Activated CD4-positive, alpha-beta memory T cell treated with anti-CD3 and anti-CD28 coated beads for 36 hours (primary cell): Measurements from ENCODE around the gene B4GALT2. TPM values are rescaled to one million over a fixed set of nuclear protein-coding genes. Genes with fewer than 3 reads are reported as not detected.

Experiments
- CTCF ChIA-PET: fragments of 350-600 bp; sonication (Branson Sonifier 250); formaldehyde crosslinking; loops from one replicate; lab custom pipeline; 2021; ENCODE audit warnings: antibody characterized with exemption, inconsistent platforms; lab: Charles Lee
- POLR2A ChIA-PET: fragments of 350-600 bp; sonication (Branson Sonifier 250); formaldehyde crosslinking; loops from one replicate; lab custom pipeline; 2021; ENCODE audit warnings: antibody characterized with exemption; lab: Charles Lee
- DNase-seq: peaks from one replicate; pipeline ENCODE4 v3.0.0-alpha.2; 2020
- H3K27ac Mint-ChIP-seq: one replicate; pipeline ENCODE4 v1.8.0; 2021; ENCODE audit warnings: mixed read lengths
- H3K27me3 Mint-ChIP-seq: one replicate; pipeline ENCODE4 v1.8.0; 2021; ENCODE audit warnings: mixed read lengths
- H3K36me3 Mint-ChIP-seq: one replicate; pipeline ENCODE4 v1.8.0; 2021; ENCODE audit warnings: mixed read lengths
- H3K4me1 Mint-ChIP-seq: one replicate; pipeline ENCODE4 v1.8.0; 2021; ENCODE audit warnings: low read depth, mixed read lengths
- H3K4me3 Mint-ChIP-seq: one replicate; pipeline ENCODE4 v1.8.0; 2021; ENCODE audit warnings: mild to moderate bottlenecking, mixed read lengths
- H3K9me3 Mint-ChIP-seq: one replicate; pipeline ENCODE4 v1.8.0; 2021; ENCODE audit warnings: mixed read lengths
- intact Hi-C: fragments of 100-400 bp; cut with micrococcal nuclease; formaldehyde crosslinking; loops from one replicate; pipeline ENCODE4 v1.15.1; 2023
- total RNA-seq, 2 experiments: library from RNA; stranded (reverse); gene quantifications; one replicate each; pipeline ENCODE4 v1.2.3, GENCODE V29; 2021

Gene B4GALT2
- total RNA-seq, 2 experiments from 2014 or later, result 26.1 TPM

- H3K27me3 Mint-ChIP-seq, result no peaks in the 10 kb centered on the region
- no peaks in the 10 kb centered on the region for H3K9me3 Mint-ChIP-seq
- no peak overlapping the region for H3K27ac Mint-ChIP-seq
- intact Hi-C loops, result no loop called here
- no peaks in the 10 kb centered on the region for H3K4me1 Mint-ChIP-seq
- CTCF ChIA-PET, result interaction anchor here (0.7 to 4.5 kb wide), 3 partner anchors 9 to 49 kb away, joined by 3 to 16 read pairs (median 4); no protein-coding TSS in a partner anchor
- H3K4me3 Mint-ChIP-seq, result no peak overlapping the region
- no peak for DNase-seq
- H3K36me3 Mint-ChIP-seq, result peaks cover 12% of the 10 kb centered on the region
- POLR2A ChIA-PET, result interaction anchor here (1.0 kb wide), 1 partner anchor 9 kb away, joined by 3 read pairs; no protein-coding TSS in a partner anchor
Observed at GRCh38 chr1:43999455-43999854, 20.4 kb downstream of the B4GALT2 start.

- intact Hi-C loops, result no loop called here
- H3K27me3 Mint-ChIP-seq, result no peaks in the 10 kb centered on the region
- no peaks in the 10 kb centered on the region for H3K9me3 Mint-ChIP-seq
- H3K27ac Mint-ChIP-seq, result no peak overlapping the region
- no peak for DNase-seq
- ChIA-PET CTCF (interaction anchor here (0.7 to 4.5 kb wide), 3 partner anchors 9 to 48 kb away, joined by 3 to 16 read pairs (median 9); no protein-coding TSS in a partner anchor), POLR2A (no interaction called here)
- no peaks in the 10 kb centered on the region for H3K4me1 Mint-ChIP-seq
- H3K4me3 Mint-ChIP-seq, result no peak overlapping the region
- H3K36me3 Mint-ChIP-seq, result peaks cover 12% of the 10 kb centered on the region
Observed at GRCh38 chr1:44000122-44000665, 21.2 kb downstream of the B4GALT2 start.

GRCh38 chr1:44002165-44002564, 23.2 kb downstream of the B4GALT2 start:
- peaks cover 14% of the 10 kb centered on the region for H3K36me3 Mint-ChIP-seq
- H3K4me3 Mint-ChIP-seq, result no peak overlapping the region
- ChIA-PET POLR2A (no interaction called here), CTCF (interaction anchor here (1.1 to 4.5 kb wide), 3 partner anchors 10 to 46 kb away, joined by 3 to 16 read pairs (median 9); no protein-coding TSS in a partner anchor)
- intact Hi-C loops, result no loop called here
- H3K4me1 Mint-ChIP-seq, result no peaks in the 10 kb centered on the region
- H3K27me3 Mint-ChIP-seq, result no peaks in the 10 kb centered on the region
- no peak for DNase-seq
- H3K27ac Mint-ChIP-seq, result no peak overlapping the region
- H3K9me3 Mint-ChIP-seq, result no peaks in the 10 kb centered on the region

- Mint-ChIP-seq H3K9me3 (no peaks in the 10 kb centered on the region), H3K4me3 (no peak overlapping the region), H3K36me3 (peaks cover 14% of the 10 kb centered on the region), H3K27me3 (no peaks in the 10 kb centered on the region), H3K4me1 (no peaks in the 10 kb centered on the region), H3K27ac (no peak overlapping the region)
- CTCF ChIA-PET, result interaction anchor here (1.1 to 4.5 kb wide), 4 partner anchors 10 to 45 kb away, joined by 3 to 16 read pairs (median 8); no protein-coding TSS in a partner anchor
- intact Hi-C loops, result no loop called here
- POLR2A ChIA-PET, result no interaction called here
- no peak for DNase-seq
Observed at GRCh38 chr1:44002606-44003157, 23.7 kb downstream of the B4GALT2 start.

GRCh38 chr1:44008259-44008658, 29.2 kb downstream of the B4GALT2 start:
- Mint-ChIP-seq H3K27ac (no peak overlapping the region), H3K9me3 (no peaks in the 10 kb centered on the region), H3K36me3 (peaks cover 4% of the 10 kb centered on the region), H3K4me1 (no peaks in the 10 kb centered on the region), H3K27me3 (no peaks in the 10 kb centered on the region), H3K4me3 (no peak overlapping the region)
- POLR2A ChIA-PET, result no interaction called here
- intact Hi-C loops, result no loop called here
- CTCF ChIA-PET, result no interaction called here
- no peak for DNase-seq

GRCh38 chr1:44010935-44011471, 32.0 kb downstream of the B4GALT2 start:
- intact Hi-C loops, result no loop called here
- Mint-ChIP-seq H3K9me3 (no peaks in the 10 kb centered on the region), H3K27me3 (no peaks in the 10 kb centered on the region), H3K27ac (no peak overlapping the region), H3K4me3 (no peak overlapping the region), H3K4me1 (no peaks in the 10 kb centered on the region), H3K36me3 (peaks cover 4% of the 10 kb centered on the region)
- DNase-seq, result no peak
- POLR2A ChIA-PET, result interaction anchor here (0.6 kb wide), 1 partner anchor 303 kb away, joined by 3 read pairs; no protein-coding TSS in a partner anchor
- CTCF ChIA-PET, result interaction anchor here (2.3 kb wide), 1 partner anchor 26 kb away, joined by 12 read pairs; no protein-coding TSS in a partner anchor

GRCh38 chr1:44012404-44012803, 33.4 kb downstream of the B4GALT2 start:
- no peak for DNase-seq
- no peaks in the 10 kb centered on the region for H3K27me3 Mint-ChIP-seq
- intact Hi-C loops, result no loop called here
- no peak overlapping the region for H3K4me3 Mint-ChIP-seq
- peaks cover 2% of the 10 kb centered on the region for H3K36me3 Mint-ChIP-seq
- H3K9me3 Mint-ChIP-seq, result no peaks in the 10 kb centered on the region
- H3K4me1 Mint-ChIP-seq, result no peaks in the 10 kb centered on the region
- CTCF ChIA-PET, result interaction anchor here (2.3 kb wide), 1 partner anchor 24 kb away, joined by 12 read pairs; no protein-coding TSS in a partner anchor
- POLR2A ChIA-PET, result no interaction called here
- H3K27ac Mint-ChIP-seq, result no peak overlapping the region

- POLR2A ChIA-PET, result no interaction called here
- Mint-ChIP-seq H3K4me3 (no peak overlapping the region), H3K4me1 (no peaks in the 10 kb centered on the region), H3K27ac (no peak overlapping the region), H3K27me3 (no peaks in the 10 kb centered on the region), H3K9me3 (no peaks in the 10 kb centered on the region), H3K36me3 (peaks cover 2% of the 10 kb centered on the region)
- CTCF ChIA-PET, result interaction anchor here (2.3 to 2.6 kb wide), 2 partner anchors 8 to 24 kb away, joined by 12 to 18 read pairs; no protein-coding TSS in a partner anchor
- DNase-seq, result no peak
- intact Hi-C loops, result no loop called here
Observed at GRCh38 chr1:44012941-44013609, 34.1 kb downstream of the B4GALT2 start.

- POLR2A ChIA-PET, result no interaction called here
- H3K27ac Mint-ChIP-seq, result no peak overlapping the region
Observed at GRCh38 chr1:44013949-44014348, 34.9 kb downstream of the B4GALT2 start.

GRCh38 chr1:44014365-44015104, 35.5 kb downstream of the B4GALT2 start:
- H3K36me3 Mint-ChIP-seq, result no peaks in the 10 kb centered on the region
- no peaks in the 10 kb centered on the region for H3K4me1 Mint-ChIP-seq
- H3K27ac Mint-ChIP-seq, result no peak overlapping the region
- DNase-seq, result no peak
- intact Hi-C loops, result no loop called here
- H3K9me3 Mint-ChIP-seq, result no peaks in the 10 kb centered on the region
- no peaks in the 10 kb centered on the region for H3K27me3 Mint-ChIP-seq
- no peak overlapping the region for H3K4me3 Mint-ChIP-seq
- CTCF ChIA-PET, result interaction anchor here (1.0 to 2.6 kb wide), 3 partner anchors 9 to 34 kb away, joined by 3 to 18 read pairs (median 7); no protein-coding TSS in a partner anchor
- POLR2A ChIA-PET, result no interaction called here

More at GRCh38 chr1:44013949-44014348, 34.9 kb downstream of the B4GALT2 start:
- Mint-ChIP-seq H3K27me3 (no peaks in the 10 kb centered on the region), H3K4me1 (no peaks in the 10 kb centered on the region), H3K9me3 (no peaks in the 10 kb centered on the region), H3K36me3 (no peaks in the 10 kb centered on the region), H3K4me3 (no peak overlapping the region)
- DNase-seq, result no peak
- CTCF ChIA-PET, result interaction anchor here (1.4 to 2.6 kb wide), 2 partner anchors 9 to 23 kb away, joined by 7 to 18 read pairs; no protein-coding TSS in a partner anchor
- intact Hi-C loops, result no loop called here

- POLR2A ChIA-PET, result no interaction called here
- no peak for DNase-seq
- H3K27me3 Mint-ChIP-seq, result no peaks in the 10 kb centered on the region
- no peak overlapping the region for H3K4me3 Mint-ChIP-seq
- no peaks in the 10 kb centered on the region for H3K4me1 Mint-ChIP-seq
- intact Hi-C loops, result no loop called here
- H3K36me3 Mint-ChIP-seq, result no peaks in the 10 kb centered on the region
- CTCF ChIA-PET, result interaction anchor here (1.0 to 2.6 kb wide), 3 partner anchors 10 to 33 kb away, joined by 3 to 18 read pairs (median 7); no protein-coding TSS in a partner anchor
- no peaks in the 10 kb centered on the region for H3K9me3 Mint-ChIP-seq
- no peak overlapping the region for H3K27ac Mint-ChIP-seq
Observed at GRCh38 chr1:44015206-44015605, 36.2 kb downstream of the B4GALT2 start.
